KOPT-K1 (cell line): ENCODE data around the gene EFCAB10.
"Not testable (repeated sequence)": the region's sequence is repeated elsewhere in the genome, so short reads cannot be mapped to it uniquely, and the experiment has no call there.

Experiments
- H3K27ac ChIP-seq: fragments of 200-600 bp; sonication (generic); 2 replicates; pipeline ENCODE4 v1.5.1; 2016; ENCODE audit warnings: antibody characterized with exemption, mild to moderate bottlenecking, low read depth, low read length; ENCODE audit not compliant: poor library complexity, severe bottlenecking
- H3K36me3 ChIP-seq: fragments of 200-600 bp; sonication (generic); 2 replicates; pipeline ENCODE4 v1.5.1; 2017; ENCODE audit warnings: antibody characterized with exemption, mild to moderate bottlenecking, low read length, moderate library complexity; ENCODE audit not compliant: insufficient read depth
- H3K9me3 ChIP-seq: fragments of 200-600 bp; sonication (generic); 2 replicates; pipeline ENCODE4 v1.5.1; 2017; ENCODE audit warnings: antibody characterized with exemption, low read length, mild to moderate bottlenecking; ENCODE audit not compliant: insufficient read depth, poor library complexity, severe bottlenecking

The EFCAB10 gene

DNA sequence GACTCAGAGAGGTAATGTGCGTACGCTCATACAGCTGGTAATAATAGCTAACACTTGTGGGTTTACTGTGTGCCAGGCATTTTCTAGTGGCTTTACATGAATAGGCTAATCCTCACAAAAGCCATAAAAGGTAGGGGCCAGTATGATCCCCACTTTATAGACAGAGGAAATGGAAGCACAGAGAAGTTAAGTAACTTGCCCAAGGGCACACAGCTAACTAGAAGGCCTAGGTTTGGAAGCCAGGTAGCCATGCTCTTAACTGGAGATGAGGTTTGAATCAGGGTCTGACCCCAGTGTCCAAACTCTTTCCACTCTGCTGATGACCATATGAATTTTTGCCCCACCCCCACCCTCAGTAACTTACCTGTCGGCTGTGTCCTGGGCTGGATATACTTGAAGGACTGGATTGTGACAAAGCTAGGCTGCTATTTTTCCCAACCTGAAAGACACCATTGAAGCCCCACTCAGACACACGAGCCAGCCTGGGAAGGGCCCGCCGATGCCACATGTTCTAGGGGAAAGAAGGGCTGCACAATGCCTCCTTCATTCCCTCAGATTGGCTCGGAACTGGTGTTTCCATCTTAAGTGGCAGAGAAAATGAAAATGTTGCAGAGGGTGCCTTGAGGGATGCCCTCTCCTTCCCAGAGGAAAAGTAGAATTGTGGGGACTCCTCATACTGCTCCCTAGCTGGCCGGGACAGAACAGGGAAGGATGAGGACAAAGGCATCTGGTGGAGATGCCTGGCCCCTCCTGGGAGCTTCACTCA lies 29.1 kb upstream of the EFCAB10 start:
- Histone ChIP-seq H3K27ac (no peak overlapping the region), H3K36me3 (peaks cover 23% of the 10 kb centered on the region; the same call in 1 of the 2 replicates), H3K9me3 (no peaks in the 10 kb centered on the region)

DNA sequence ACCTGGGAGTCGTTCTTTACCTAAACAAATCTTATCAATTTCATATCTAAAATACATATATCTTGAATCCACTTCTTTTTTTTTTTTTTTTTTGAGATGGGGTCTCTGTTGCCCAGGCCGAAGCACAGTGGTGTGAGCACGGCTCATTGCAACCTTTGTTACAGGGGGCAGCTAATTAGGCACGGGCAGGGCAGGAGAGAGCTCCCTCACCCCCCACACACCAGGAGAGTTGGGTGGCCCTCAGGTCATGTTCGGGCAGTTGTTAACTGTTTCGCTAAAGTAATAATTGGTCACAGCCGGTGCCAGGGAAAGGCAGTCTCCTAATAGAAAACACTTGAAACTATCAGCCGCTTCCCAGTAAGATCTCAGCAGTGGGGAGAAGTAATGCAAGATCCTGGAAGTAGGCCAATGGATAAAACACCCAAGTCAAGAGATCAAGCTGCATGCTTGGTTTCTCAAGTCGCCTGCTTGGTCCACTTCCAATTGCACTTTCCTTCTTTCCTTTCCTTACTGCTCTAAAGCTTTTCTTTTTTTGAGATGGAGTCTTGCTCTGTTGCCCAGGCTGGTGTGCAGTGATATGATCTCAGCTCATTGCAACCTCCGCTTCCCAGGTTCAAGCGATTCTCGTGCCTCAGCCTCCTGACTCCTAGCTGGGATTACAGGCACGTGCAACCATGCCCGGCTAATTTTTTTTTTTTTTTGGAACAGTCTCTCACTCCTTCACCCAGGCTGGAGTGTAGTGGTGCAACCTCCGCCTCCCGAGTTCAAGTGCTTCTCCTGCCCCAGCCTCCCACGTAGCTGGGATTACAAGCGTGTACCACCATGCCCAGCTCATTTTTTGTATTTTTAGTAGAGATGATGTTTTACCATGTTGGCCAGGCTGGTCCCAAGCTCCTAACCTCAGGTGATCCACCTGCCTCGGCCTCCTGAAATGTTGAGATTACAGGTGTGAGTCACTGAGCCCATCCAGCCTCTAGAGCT lies 21.3 kb upstream of the EFCAB10 start:
- H3K9me3 ChIP-seq, result no peaks in the 10 kb centered on the region

DNA sequence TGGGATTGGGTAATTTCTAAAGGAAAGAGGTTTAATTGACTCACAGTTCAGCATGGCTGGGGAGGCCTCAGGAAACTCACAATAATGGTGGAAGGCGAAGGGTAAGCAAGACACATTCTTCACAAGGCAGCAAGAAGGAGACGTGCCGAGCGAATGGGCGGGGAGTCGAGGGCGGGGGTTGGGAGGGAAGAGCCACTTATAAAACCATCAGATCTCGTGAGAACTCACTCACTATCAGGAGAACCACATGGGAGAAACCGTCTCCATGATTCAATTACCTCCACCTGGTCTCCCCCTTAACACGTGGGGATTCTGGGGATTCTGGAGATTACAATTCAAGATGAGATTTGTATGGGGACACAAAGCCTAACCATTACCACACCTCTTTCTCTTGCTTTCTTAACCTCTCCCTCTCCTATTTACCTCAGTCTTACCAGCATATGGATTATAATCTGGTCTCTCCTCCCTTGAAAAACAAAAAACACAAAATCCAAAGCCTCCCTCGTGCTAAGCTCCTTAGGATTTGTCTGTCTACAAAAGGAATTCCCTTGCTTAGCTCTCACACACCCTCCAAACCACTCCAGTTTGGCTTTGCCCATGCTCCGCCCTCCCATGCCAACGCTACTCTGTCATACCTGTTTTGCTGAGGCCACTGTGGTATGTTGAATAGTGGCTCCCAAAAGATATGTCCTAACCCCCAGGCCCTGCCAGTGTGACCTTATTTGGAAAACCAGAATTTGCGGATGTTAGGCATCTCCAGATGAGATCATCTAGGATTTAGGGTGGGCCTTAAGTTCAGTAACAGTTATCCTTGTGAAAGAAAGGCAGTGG lies 19.6 kb upstream of the EFCAB10 start:
- H3K27ac ChIP-seq, result no peak overlapping the region
- no peaks in the 10 kb centered on the region for H3K36me3 ChIP-seq
- no peaks in the 10 kb centered on the region for H3K9me3 ChIP-seq

More for the DNA sequence above, 21.3 kb upstream of the EFCAB10 start:
- Histone ChIP-seq H3K27ac (no peak overlapping the region), H3K36me3 (no peaks in the 10 kb centered on the region)

DNA sequence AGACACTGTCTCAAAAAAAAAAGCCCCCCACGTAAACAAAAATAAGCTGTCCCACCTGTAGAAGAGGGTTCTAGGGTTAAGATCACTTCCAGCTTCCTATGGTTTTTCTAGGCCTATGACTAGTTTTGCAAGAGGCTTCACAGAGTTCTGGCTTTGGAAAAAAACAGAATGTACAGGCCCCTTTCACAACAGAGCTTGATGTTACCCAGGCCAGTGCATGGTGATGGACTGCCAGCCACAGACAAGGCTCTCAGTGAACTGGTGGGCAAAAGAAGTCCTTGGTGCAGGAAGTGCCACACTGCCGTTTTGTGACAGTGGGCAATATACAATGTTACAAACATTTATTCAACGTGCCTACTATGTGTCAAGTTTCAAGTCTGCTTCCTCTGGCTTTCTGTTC lies 18.3 kb upstream of the EFCAB10 start:
- Histone ChIP-seq H3K27ac (no peak overlapping the region), H3K36me3 (no peaks in the 10 kb centered on the region), H3K9me3 (no peaks in the 10 kb centered on the region)

DNA sequence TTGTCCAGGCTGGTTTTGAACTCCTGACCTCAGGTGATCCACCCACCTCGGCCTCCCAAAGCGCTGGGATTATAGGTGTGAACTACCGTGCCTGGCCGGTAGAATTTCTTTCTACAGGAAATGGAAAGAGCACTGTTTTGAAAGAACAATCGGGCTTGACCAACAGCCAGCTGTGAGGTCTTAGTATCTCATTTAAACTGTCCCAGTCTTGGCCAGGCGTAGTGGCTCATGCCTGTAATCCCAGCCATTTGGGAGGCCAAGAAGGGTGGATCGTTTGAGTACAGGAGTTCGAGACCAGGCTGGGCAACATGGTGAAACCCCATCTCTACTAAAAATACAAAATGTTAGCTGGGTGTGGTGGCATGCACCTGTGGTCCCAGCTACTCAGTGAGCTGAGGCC lies 17.8 kb upstream of the EFCAB10 start:
- H3K27ac ChIP-seq, result not testable (repeated sequence)

DNA sequence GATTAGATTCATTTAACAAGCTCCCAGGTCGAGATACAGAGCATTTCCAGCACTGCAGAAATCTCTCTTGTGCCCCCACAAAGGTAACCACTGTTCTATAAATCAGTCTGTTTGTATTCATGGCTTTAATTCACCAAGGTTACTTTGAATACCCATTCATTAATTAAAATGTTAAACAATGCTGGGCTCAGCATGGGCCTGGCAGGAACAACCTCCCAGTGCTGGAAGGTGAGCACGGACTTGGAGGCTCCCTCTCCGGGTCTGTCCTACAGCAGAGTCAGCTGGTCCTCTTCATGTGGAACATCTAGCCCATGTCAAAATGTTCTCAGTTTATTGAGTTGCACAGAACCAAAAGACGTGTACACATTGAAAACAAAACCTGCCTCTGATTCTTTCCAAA lies 15.6 kb upstream of the EFCAB10 start:
- Histone ChIP-seq H3K9me3 (no peaks in the 10 kb centered on the region), H3K36me3 (no peaks in the 10 kb centered on the region), H3K27ac (no peak overlapping the region)

More for the DNA sequence above, 17.8 kb upstream of the EFCAB10 start:
- H3K9me3 ChIP-seq, H3K36me3 ChIP-seq: not testable (repeated sequence)

DNA sequence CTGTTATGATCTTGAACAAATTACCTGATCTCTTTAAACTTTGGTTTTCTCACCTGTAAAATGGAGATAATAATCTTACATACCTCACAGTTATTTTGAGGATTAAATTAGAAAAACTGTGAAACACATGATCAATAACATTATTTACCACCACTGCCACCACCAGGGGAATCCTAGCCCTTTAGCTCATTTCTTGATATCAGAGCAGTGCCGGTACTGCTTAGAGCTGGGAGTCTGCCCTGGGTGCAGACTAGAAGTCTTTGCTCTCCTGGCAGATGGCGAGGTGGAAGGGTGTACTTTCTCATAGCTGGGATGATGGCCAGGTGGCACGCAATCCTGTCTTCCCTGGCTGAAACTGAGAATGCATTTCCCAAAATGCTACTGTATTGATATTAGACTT lies 12.7 kb upstream of the EFCAB10 start:
- H3K36me3 ChIP-seq, result no peaks in the 10 kb centered on the region
- no peaks in the 10 kb centered on the region for H3K9me3 ChIP-seq
- H3K27ac ChIP-seq, result no peak overlapping the region

DNA sequence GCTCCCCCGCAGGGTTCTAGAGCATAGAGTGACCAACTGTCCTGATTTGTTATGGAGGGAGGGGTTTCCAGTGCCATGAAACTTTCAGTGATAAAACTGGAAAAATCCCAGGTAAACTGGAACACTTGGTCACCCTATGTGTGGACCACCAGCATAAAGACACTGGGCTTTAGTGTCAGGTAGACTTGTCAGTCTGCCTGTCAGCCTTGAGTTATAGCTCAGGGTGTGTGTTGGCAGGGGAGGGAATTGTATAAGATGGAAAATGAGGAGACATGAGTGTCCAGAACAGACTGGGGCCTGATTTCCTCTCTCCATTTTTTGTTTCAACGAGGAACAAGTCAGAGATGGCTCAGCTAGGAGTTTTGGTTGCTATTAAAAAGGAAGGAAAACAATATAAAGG lies 10.2 kb upstream of the EFCAB10 start:
- no peaks in the 10 kb centered on the region for H3K36me3 ChIP-seq
- no peaks in the 10 kb centered on the region for H3K9me3 ChIP-seq
- no peak overlapping the region for H3K27ac ChIP-seq

DNA sequence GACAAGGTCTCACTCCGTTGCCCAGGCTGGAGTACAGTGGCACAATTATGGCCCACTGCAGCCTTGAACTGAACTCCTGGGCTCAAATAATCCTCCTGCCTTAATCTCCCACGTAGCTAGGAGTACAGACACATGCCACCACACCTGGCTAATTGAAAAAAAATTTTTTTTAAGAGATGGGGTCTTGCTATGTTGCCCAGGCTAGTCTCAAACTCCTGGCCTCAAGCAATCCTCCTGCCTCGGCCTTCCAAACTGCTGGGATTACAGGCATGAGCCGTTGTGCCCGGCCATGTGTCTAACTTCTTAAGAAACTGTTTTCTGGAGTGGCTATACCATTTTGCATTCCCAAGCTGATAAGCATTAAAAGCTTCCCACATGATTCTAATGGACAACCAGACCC lies 9.5 kb upstream of the EFCAB10 start:
- H3K27ac ChIP-seq, result no peak overlapping the region
- no peaks in the 10 kb centered on the region for H3K9me3 ChIP-seq
- H3K36me3 ChIP-seq, result no peaks in the 10 kb centered on the region

DNA sequence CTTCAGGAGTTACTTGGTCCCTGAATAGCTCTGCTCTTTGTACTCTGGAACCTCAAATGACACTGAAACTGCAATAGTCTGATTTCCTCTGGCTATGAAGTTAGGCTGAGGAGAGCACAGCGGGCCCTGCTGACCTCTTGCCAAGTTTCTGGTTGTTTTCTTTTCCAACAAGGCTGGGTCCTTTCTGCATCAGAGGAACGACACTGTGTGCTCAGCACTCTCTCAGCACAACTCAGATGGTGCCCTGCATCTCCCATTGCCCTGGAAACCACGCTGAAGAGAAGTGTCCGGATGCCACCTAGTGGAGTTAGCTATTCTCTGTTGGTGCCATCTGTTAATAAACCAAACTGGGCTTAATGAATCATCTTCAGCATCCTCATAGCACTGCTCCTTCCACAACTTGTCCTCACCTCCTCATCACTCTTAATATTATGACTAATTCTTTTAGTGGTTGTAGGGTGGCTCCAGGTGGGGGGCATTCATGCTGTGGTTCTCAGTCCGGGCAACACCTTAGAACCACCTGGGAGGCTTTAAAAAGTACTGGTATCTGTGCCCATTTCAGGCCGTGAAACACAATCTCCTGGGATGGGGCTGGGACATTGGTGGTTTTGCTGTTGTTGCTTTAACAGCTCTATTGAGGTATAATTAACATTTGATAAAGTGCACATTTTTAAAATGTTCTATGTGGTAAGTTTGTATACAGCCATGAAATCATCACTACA lies 8.2 kb upstream of the EFCAB10 start:
- Histone ChIP-seq H3K36me3 (no peaks in the 10 kb centered on the region), H3K9me3 (peaks cover 4% of the 10 kb centered on the region), H3K27ac (no peak overlapping the region)

DNA sequence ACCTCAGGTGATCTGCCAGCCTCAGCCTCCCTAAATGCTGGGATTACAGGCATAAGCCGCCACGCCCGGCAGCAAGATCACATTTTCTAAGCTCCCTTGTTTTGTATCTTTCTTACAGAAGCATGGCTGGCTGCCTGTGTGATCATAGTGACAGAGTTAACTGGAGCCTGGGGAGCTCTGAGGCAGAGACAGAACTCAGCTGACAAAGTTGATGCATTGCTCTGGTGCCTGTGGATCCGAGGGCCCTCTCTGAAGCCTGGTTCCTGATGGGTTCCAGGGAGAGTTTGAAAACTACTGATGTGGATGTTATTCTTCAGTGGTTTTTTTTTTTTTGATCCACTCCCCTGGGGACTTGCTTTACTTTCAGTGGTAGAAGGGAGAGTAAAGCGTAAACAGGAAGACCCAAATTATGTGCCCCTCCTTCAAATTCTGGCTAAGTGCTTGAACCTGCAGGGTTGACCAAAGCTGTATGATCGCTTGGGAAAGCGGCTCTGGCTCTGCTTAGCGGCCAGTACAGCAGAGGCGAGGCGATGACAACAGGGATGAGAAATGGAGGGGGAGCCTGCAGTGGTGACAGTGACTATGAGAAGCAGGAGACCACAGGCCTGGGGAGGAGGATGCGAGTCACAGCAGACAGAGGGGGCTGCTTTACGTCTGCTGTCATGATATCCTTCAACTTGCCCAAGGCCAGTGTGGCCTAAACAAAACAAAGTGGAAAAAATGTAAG lies 6.8 kb upstream of the EFCAB10 start:
- no peaks in the 10 kb centered on the region for H3K36me3 ChIP-seq
- no peak overlapping the region for H3K27ac ChIP-seq
- H3K9me3 ChIP-seq, result peaks cover 13% of the 10 kb centered on the region

DNA sequence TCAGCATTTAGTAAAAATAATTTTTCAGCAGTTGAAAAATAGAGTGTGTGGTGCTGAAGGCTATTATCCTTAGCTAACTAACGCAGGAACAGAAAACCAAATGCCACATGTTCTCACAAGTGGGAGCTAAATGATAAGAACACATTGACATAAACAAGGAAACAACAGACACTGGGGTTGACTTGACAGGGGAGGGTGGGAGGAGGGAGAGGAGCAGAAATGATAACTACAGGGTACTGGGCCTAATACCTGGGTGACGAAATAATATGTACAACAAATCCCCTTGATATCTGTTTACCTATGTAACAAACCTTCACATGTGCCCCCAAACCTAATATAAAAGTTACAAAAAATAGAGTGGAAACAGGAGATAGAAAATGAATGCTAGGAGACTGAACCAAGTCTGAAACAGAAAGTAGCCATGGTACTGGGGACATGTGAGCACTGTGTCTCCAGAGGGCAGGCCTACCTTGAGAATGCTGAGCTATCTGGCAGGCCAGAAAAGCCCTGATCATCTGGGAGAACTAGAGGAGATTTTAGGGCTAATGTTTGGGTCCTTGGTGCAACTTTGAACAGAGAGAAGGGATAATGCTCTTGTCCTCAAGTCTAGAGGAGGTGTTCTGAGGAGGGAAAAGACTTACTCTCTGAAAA lies 4.7 kb upstream of the EFCAB10 start:
- H3K27ac ChIP-seq, result no peak overlapping the region
- H3K9me3 ChIP-seq, result peaks cover 22% of the 10 kb centered on the region
- H3K36me3 ChIP-seq, result no peaks in the 10 kb centered on the region

DNA sequence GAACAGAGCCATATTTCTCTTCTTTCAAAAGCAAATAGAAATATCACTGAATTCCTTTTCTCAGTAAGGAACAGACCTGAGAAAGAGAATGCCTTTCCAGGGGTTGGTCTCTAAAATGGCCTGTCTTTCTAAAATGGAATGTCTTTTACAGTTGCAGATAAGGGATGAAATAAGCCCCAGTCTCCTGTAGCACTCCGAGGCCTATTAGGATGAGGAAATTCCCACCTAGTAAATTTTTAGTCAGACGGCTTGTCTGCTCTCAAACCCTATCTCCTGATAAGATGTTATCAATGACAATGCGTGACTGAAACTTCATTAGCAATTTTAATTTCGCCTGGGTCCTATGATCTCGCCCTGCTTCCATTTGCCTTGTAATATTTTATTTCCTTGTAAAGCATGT lies 2.9 kb upstream of the EFCAB10 start:
- Histone ChIP-seq H3K9me3 (peaks cover 22% of the 10 kb centered on the region), H3K36me3 (no peaks in the 10 kb centered on the region), H3K27ac (no peak overlapping the region)
